Endothelial cell of umbilical vein (primary cell): ENCODE measurements around the gene FANK1. TPM values are rescaled to one million over a fixed set of nuclear protein-coding genes. Genes with fewer than 3 reads are reported as not detected.

Source experiments
- BruUV-seq: library from RNA; stranded (reverse); fragments of 400-500 nt; replicated peaks from 2 replicates; lab custom pipeline; 2021; lab: Mats Ljungman, UMichigan
- CTCF ChIA-PET: fragments of 300-600, 350-600 bp; sonication (Branson Sonifier 250); formaldehyde crosslinking; loops from one replicate; lab custom pipeline; 2021; ENCODE audit warnings: antibody characterized with exemption, inconsistent platforms; lab: Charles Lee
- POLR2A ChIA-PET: fragments of 300-600, 350-600 bp; sonication (Branson Sonifier 250); formaldehyde crosslinking; loops from one replicate; lab custom pipeline; 2021; ENCODE audit warnings: antibody characterized with exemption, inconsistent platforms; lab: Charles Lee
- DNase-seq: peaks from one replicate; pipeline ENCODE4 v3.0.0-alpha.2; 2011; ENCODE audit warnings: low read depth, low spot score
- FAIRE-seq: peaks from 2 replicates; lab custom pipeline; 2011; peaks lifted over from hg19 to GRCh38; lab: Jason Lieb, UNC
- H2AFZ ChIP-seq: 2 replicates; pipeline ENCODE4 v1.6.0; 2012; ENCODE audit warnings: low read depth, low read length, control low read depth, inconsistent platforms
- H3K27ac ChIP-seq: 2 replicates; pipeline ENCODE4 v1.5.1; 2011; ENCODE audit warnings: low read depth, mild to moderate bottlenecking, control low read depth, low read length, moderate library complexity; ENCODE audit not compliant: insufficient read depth
- H3K27me3 ChIP-seq, 2 experiments: 2 replicates each; pipeline versions ENCODE4 v1.6.0 to v1.6.1; 2011; ENCODE audit warnings: low read length in 2 of 2, mixed read lengths in 1 of 2; ENCODE audit not compliant: control insufficient read depth in 2 of 2, insufficient read depth in 2 of 2
- H3K36me3 ChIP-seq, 2 experiments: 2 replicates in 1 of 2; 3 replicates in 1 of 2; pipeline ENCODE4 v1.5.1; 2011; ENCODE audit warnings: low read length in 2 of 2, mild to moderate bottlenecking in 1 of 2, moderate library complexity in 1 of 2; ENCODE audit not compliant: control insufficient read depth in 2 of 2, insufficient read depth in 2 of 2; ENCODE audit errors: extremely low read depth in 1 of 2
- H3K4me1 ChIP-seq: 3 replicates; pipeline ENCODE4 v1.5.1; 2011; ENCODE audit warnings: mild to moderate bottlenecking, low read length; ENCODE audit not compliant: control insufficient read depth, insufficient read depth; ENCODE audit errors: extremely low read depth
- H3K4me2 ChIP-seq: 2 replicates; pipeline ENCODE4 v1.6.1; 2011; ENCODE audit warnings: low read length, control low read depth, mixed read lengths; ENCODE audit not compliant: insufficient read depth
- H3K4me3 ChIP-seq, 3 experiments: fragments of 200-600 bp in 1 of 3; sonication (generic), shearing (Covaris generic) in 1 of 3; replicated peaks in 1 of 3; 2 replicates each; pipeline ENCODE4 v1.5.1; 2011 to 2016; ENCODE audit warnings: control low read depth in 3 of 3, low read length in 3 of 3, mild to moderate bottlenecking in 2 of 3, inconsistent platforms in 1 of 3, low read depth in 1 of 3, moderate library complexity in 1 of 3; ENCODE audit not compliant: insufficient read depth in 1 of 3
- H3K79me2 ChIP-seq: 2 replicates; pipeline ENCODE4 v1.6.0; 2012; ENCODE audit warnings: low read length, inconsistent platforms; ENCODE audit not compliant: control insufficient read depth, insufficient read depth
- H3K9ac ChIP-seq: replicated peaks from 2 replicates; pipeline ENCODE3; 2011; ENCODE audit warnings: low read length, control low read depth; ENCODE audit not compliant: insufficient read depth; ENCODE audit errors: extremely low read depth
- H3K9me1 ChIP-seq: replicated peaks from 3 replicates; pipeline ENCODE4 v1.6.0; 2011; ENCODE audit warnings: mild to moderate bottlenecking, low read length; ENCODE audit not compliant: control insufficient read depth, insufficient read depth; ENCODE audit errors: extremely low read depth
- H3K9me3 ChIP-seq: replicated peaks from 2 replicates; pipeline ENCODE4 v1.5.1; 2012; ENCODE audit warnings: low read length, inconsistent platforms; ENCODE audit not compliant: control insufficient read depth, insufficient read depth
- H4K20me1 ChIP-seq: replicated peaks from 2 replicates; pipeline ENCODE3; 2011; ENCODE audit warnings: mild to moderate bottlenecking, low read length; ENCODE audit not compliant: control insufficient read depth, insufficient read depth; ENCODE audit errors: extremely low read depth
- CTCF ChIP-seq, 2 donors: IDR thresholded peaks; 1 replicate in 1 of 2; 2 replicates in 1 of 2; pipeline ENCODE4 v1.5.1; 2011; ENCODE audit warnings: low read length in 2 of 2, mild to moderate bottlenecking in 2 of 2, moderate library complexity in 2 of 2, control low read depth in 1 of 2, inconsistent platforms in 1 of 2, low read depth in 1 of 2; ENCODE audit not compliant: insufficient read depth in 1 of 2; ENCODE audit errors: extremely low read depth in 1 of 2
- EZH2 ChIP-seq: IDR thresholded peaks from 2 replicates; pipeline ENCODE4 v1.6.1; 2012; ENCODE audit warnings: borderline replicate concordance, low read depth, mild to moderate bottlenecking, moderate library complexity, low read length, inconsistent platforms; ENCODE audit not compliant: severe bottlenecking
- FOS ChIP-seq: IDR thresholded peaks from 2 replicates; pipeline ENCODE4 v1.6.1; 2011; ENCODE audit warnings: mild to moderate bottlenecking, low read length, moderate library complexity, borderline replicate concordance; ENCODE audit not compliant: insufficient read depth
- GATA2 ChIP-seq: IDR thresholded peaks from 2 replicates; pipeline ENCODE4 v1.7.0; 2011; ENCODE audit warnings: low read depth, mild to moderate bottlenecking, moderate library complexity, mixed read lengths, low read length; ENCODE audit not compliant: insufficient read length, insufficient read depth
- JUN ChIP-seq: IDR thresholded peaks from 2 replicates; pipeline ENCODE4 v1.6.1; 2011; ENCODE audit warnings: borderline replicate concordance, low read depth; ENCODE audit not compliant: insufficient read length, insufficient read depth
- MAX ChIP-seq: IDR thresholded peaks from 2 replicates; pipeline ENCODE4 v1.6.1; 2011; ENCODE audit not compliant: insufficient read depth, insufficient read length
- MYC ChIP-seq: IDR thresholded peaks from one replicate; pipeline ENCODE4 v1.6.1; 2011; ENCODE audit warnings: mild to moderate bottlenecking, low read depth, low read length
- POLR2A ChIP-seq: IDR thresholded peaks from 2 replicates; pipeline ENCODE4 v1.6.1; 2012; ENCODE audit warnings: low read depth, mild to moderate bottlenecking, control low read depth, low read length
- POLR2AphosphoS5 ChIP-seq: IDR thresholded peaks from 2 replicates; pipeline ENCODE4 v1.6.1; 2012; ENCODE audit warnings: low read depth, mild to moderate bottlenecking, control low read depth, low read length, moderate library complexity; ENCODE audit not compliant: insufficient read depth
- dilution Hi-C: fragments of 300-500 bp; cut with MboI; formaldehyde crosslinking; loops from one replicate; pipeline ENCODE4 v1.15.0; 2019; ENCODE audit warnings: low sequenced_read_pairs; ENCODE audit not compliant: extremely low pct_ligation_motif_present
- intact Hi-C: fragments of 100-400 bp; cut with micrococcal nuclease; formaldehyde crosslinking; loops from one replicate; pipeline ENCODE4 v1.10.0; 2022
- polyA plus RNA-seq, 4 experiments: library from polyadenylated mRNA; depleted of rRNA in 3 of 4; stranded (reverse) in 3 of 4; unstranded in 1 of 4; fragments of >200 nt; gene quantifications; 2 replicates each; pipeline versions ENCODE4 v1.2.1 to v1.2.3, GENCODE V29; 2011 to 2012; ENCODE audit warnings: missing spikeins in 1 of 4
- total RNA-seq: library from RNA; stranded (reverse); gene quantifications from 2 replicates; pipeline ENCODE4 v1.2.3, GENCODE V29; 2021

FANK1 gene
- total and polyA plus RNA-seq, 2 donors (not counting 3 experiments of a cell fraction or from before 2014, with no cell fraction given): 1.6 to 1.9 TPM

- no TSS peak for BruUV-seq
- Histone ChIP-seq H3K4me3 (no peak overlapping the region), H3K36me3 (no peaks in the 10 kb centered on the region), H3K4me2 (no peak overlapping the region), H3K9ac (no peak overlapping the region), H3K79me2 (no peaks in the 10 kb centered on the region), H3K4me1 (no peaks in the 10 kb centered on the region), H3K9me1 (no peaks in the 10 kb centered on the region), H3K9me3 (no peaks in the 10 kb centered on the region), H4K20me1 (no peaks in the 10 kb centered on the region), H2AFZ (no peak overlapping the region), H3K27me3 (no peaks in the 10 kb centered on the region), H3K27ac (no peak overlapping the region)
- FAIRE-seq (no peak), DNase-seq (no peak)
- CTCF ChIA-PET: no interaction called here
- dilution Hi-C loops (no loop called here), intact Hi-C loops (no loop called here)
- TF ChIP-seq CTCF (IDR thresholded peaks at IDR 0.05; ENCODE audit: extremely low read depth in 1 of 2, insufficient read depth in 1 of 2, low read depth in 1 of 2, low read length in 2 of 2) (no peak), EZH2 (no peak), FOS (no peak), JUN (no peak), POLR2AphosphoS5 (no peak), MYC (no peak), GATA2 (no peak), POLR2A (no peak), MAX (no peak)
- POLR2A ChIA-PET: no interaction called here
Observed at GRCh38 chr10:126006264-126006663, 109.9 kb downstream of the FANK1 start.
